Mesenchymal stem cell (in vitro differentiated cells and primary cell): ENCODE results near the gene MMS22L.

Experiments
- DNase-seq: peaks from one replicate; pipeline ENCODE4 v3.0.0-alpha.2; 2013
- H2AFZ ChIP-seq: one replicate; pipeline ENCODE4 v1.6.1; 2013; ENCODE audit warnings: low read depth, mild to moderate bottlenecking, control low read depth, inconsistent platforms, low read length, moderate library complexity
- H2AK5ac ChIP-seq: 2 replicates; pipeline ENCODE4 v1.6.1; 2013; ENCODE audit warnings: low read length, moderate library complexity, mild to moderate bottlenecking, inconsistent platforms; ENCODE audit not compliant: severe bottlenecking
- H2BK120ac ChIP-seq: one replicate; pipeline ENCODE4 v1.6.1; 2013; ENCODE audit warnings: low read depth, mild to moderate bottlenecking, inconsistent platforms, low read length, moderate library complexity
- H2BK12ac ChIP-seq, 2 experiments: one replicate each; pipeline ENCODE4 v1.6.1; 2013; ENCODE audit warnings: inconsistent platforms in 2 of 2, low read length in 2 of 2, mild to moderate bottlenecking in 2 of 2, moderate library complexity in 2 of 2, control low read depth in 1 of 2
- H2BK15ac ChIP-seq: one replicate; pipeline ENCODE4 v1.6.1; 2013; ENCODE audit warnings: mild to moderate bottlenecking, low read depth, inconsistent platforms; ENCODE audit not compliant: poor library complexity, severe bottlenecking
- H2BK5ac ChIP-seq: 2 replicates; pipeline ENCODE4 v1.6.1; 2013; ENCODE audit warnings: low read depth, mild to moderate bottlenecking, low read length, control low read depth, inconsistent platforms; ENCODE audit not compliant: poor library complexity, severe bottlenecking
- H3K14ac ChIP-seq, 2 experiments: one replicate each; pipeline ENCODE4 v1.6.1; 2013; ENCODE audit warnings: inconsistent platforms in 2 of 2, low read length in 2 of 2, control low read depth in 1 of 2, mild to moderate bottlenecking in 1 of 2, moderate library complexity in 1 of 2
- H3K18ac ChIP-seq, 2 experiments: one replicate each; pipeline ENCODE4 v1.6.1; 2013; ENCODE audit warnings: inconsistent platforms in 2 of 2, low read length in 2 of 2, control low read depth in 1 of 2, low read depth in 1 of 2, mild to moderate bottlenecking in 1 of 2
- H3K23ac ChIP-seq, 2 experiments: one replicate each; pipeline ENCODE4 v1.6.1; 2013; ENCODE audit warnings: inconsistent platforms in 2 of 2, low read length in 2 of 2, mild to moderate bottlenecking in 2 of 2, moderate library complexity in 2 of 2, control low read depth in 1 of 2
- H3K27ac ChIP-seq: 2 replicates; pipeline ENCODE4 v1.5.1; 2013; ENCODE audit warnings: mild to moderate bottlenecking, moderate library complexity, low read length, control low read depth, inconsistent platforms; ENCODE audit not compliant: poor library complexity, severe bottlenecking
- H3K27me3 ChIP-seq, 2 experiments: 2 replicates each; pipeline versions ENCODE4 v1.6.1 to v1.7.0; 2013; ENCODE audit warnings: low read length in 2 of 2, mild to moderate bottlenecking in 2 of 2, moderate library complexity in 2 of 2, control low read depth in 1 of 2, inconsistent platforms in 1 of 2; ENCODE audit not compliant: control insufficient read depth in 1 of 2, insufficient read depth in 1 of 2
- H3K36me3 ChIP-seq, 2 experiments: 2 replicates each; pipeline versions ENCODE4 v1.6.1 to v1.7.0; 2013; ENCODE audit warnings: low read length in 2 of 2, control low read depth in 1 of 2, inconsistent platforms in 1 of 2, low read depth in 1 of 2, mild to moderate bottlenecking in 1 of 2; ENCODE audit not compliant: insufficient read depth in 2 of 2, control insufficient read depth in 1 of 2
- H3K4ac ChIP-seq, 2 experiments: one replicate each; pipeline ENCODE4 v1.6.1; 2013; ENCODE audit warnings: inconsistent platforms in 2 of 2, low read length in 2 of 2, mild to moderate bottlenecking in 2 of 2, moderate library complexity in 2 of 2, control low read depth in 1 of 2, low read depth in 1 of 2
- H3K4me1 ChIP-seq: 2 replicates; pipeline ENCODE4 v1.6.1; 2013; ENCODE audit warnings: low read depth, low read length, control low read depth; ENCODE audit not compliant: control insufficient read depth, insufficient read depth
- H3K4me2 ChIP-seq: 2 replicates; pipeline ENCODE4 v1.6.1; 2013; ENCODE audit warnings: low read length, mild to moderate bottlenecking, inconsistent platforms; ENCODE audit not compliant: poor library complexity, severe bottlenecking
- H3K4me3 ChIP-seq, 2 experiments: 2 replicates each; pipeline versions ENCODE4 v1.5.1 to v1.7.0; 2013; ENCODE audit warnings: low read length in 2 of 2, mild to moderate bottlenecking in 2 of 2, control low read depth in 1 of 2, low read depth in 1 of 2; ENCODE audit not compliant: insufficient read depth in 1 of 2
- H3K79me1 ChIP-seq: replicated peaks from 2 replicates; pipeline ENCODE4 v1.6.1; 2013; ENCODE audit warnings: mild to moderate bottlenecking, control low read depth, low read length, inconsistent platforms; ENCODE audit not compliant: poor library complexity, severe bottlenecking
- H3K9ac ChIP-seq: 2 replicates; pipeline ENCODE4 v1.7.0; 2013; ENCODE audit warnings: mild to moderate bottlenecking, low read length, moderate library complexity
- H3K9me3 ChIP-seq: 2 replicates; pipeline ENCODE4 v1.7.0; 2013; ENCODE audit warnings: mild to moderate bottlenecking, low read length; ENCODE audit not compliant: control insufficient read depth
- H4K8ac ChIP-seq: one replicate; pipeline ENCODE4 v1.6.1; 2013; ENCODE audit warnings: inconsistent platforms, mild to moderate bottlenecking, low read length, moderate library complexity
- H4K91ac ChIP-seq: one replicate; pipeline ENCODE4 v1.6.1; 2013; ENCODE audit warnings: mild to moderate bottlenecking, low read length, inconsistent platforms
- WGBS: methylation state at CpG from one replicate; pipeline ENCODE4 v1.1.7; 2013; ENCODE audit warnings: mixed read lengths; 5-methylcytosine and 5-hydroxymethylcytosine counted together

The MMS22L gene

DNA sequence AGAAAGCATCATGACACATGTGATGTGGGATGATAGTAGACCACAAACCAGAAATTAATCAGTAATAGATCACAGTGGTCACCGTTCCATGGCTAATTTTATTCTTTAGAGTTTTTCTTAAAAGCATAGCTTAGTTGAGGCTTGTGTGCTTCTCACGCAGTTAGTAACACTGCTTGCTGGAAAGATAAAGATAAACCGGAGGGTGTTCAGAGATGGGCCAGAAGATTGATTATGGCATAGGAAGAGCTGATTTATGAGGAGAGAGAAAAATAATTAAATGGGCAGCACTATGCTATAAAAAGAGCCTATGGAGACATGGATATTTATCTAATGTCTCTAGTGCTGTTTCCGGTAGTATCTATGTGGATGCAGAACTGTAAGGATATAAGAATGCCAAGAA is 173.6 kb downstream of the MMS22L start:
- H3K36me3 ChIP-seq: no peaks in the 10 kb centered on the region

DNA sequence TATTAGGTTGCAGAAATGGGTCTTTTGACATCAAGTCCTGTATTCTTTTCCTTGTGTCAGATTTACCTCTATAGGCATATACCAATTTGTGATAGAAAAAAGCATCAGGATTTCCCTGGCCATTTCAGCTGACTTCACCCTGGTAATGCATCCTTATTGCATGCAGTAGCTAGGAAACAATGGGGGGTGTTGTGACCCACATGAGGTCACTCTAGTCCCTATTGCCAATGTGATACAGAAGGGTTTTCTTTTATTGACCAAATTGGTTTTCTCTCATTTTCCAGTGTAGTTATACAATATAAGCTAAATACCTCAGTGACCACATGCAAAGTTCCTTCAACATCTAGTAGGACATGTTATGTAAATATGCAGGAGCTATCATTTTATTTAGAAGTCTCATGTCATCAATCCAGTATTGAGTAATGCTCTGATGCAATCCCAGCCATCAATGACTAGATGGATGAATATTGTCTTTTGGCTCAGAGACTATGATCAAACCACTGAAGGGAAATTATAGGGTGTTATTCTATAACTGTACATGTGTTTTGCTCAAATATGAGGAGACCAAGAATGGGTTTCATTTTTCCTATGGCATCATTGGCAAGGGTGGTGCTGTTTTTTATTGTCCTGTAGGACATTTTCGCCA is 180.7 kb downstream of the MMS22L start:
- H3K18ac ChIP-seq: no peak overlapping the region
- no peak for DNase-seq
- WGBS: 100% methylated on average over 1 of the region's 1 CpG
- no peak overlapping the region for H3K23ac ChIP-seq
- H2BK12ac ChIP-seq: no peak overlapping the region
- no peak overlapping the region for H3K4ac ChIP-seq
- H2AFZ ChIP-seq: no peak overlapping the region
- H2BK15ac ChIP-seq: no peak overlapping the region
- H4K8ac ChIP-seq: no peak overlapping the region
- no peak overlapping the region for H3K4me3 ChIP-seq
- H3K27ac ChIP-seq: no peak overlapping the region
- H3K9ac ChIP-seq: no peak overlapping the region
- H3K79me1 ChIP-seq: no peaks in the 10 kb centered on the region
- no peaks in the 10 kb centered on the region for H3K36me3 ChIP-seq
- H3K14ac ChIP-seq: no peak overlapping the region
- no peaks in the 10 kb centered on the region for H3K4me1 ChIP-seq
- H3K9me3 ChIP-seq: no peaks in the 10 kb centered on the region
- H2BK5ac ChIP-seq: no peak overlapping the region
- H2BK120ac ChIP-seq: no peak overlapping the region
- H4K91ac ChIP-seq: no peak overlapping the region
- H3K27me3 ChIP-seq: no peaks in the 10 kb centered on the region
- H3K4me2 ChIP-seq: no peak overlapping the region
- H2AK5ac ChIP-seq: no peak overlapping the region

More for the DNA sequence above, 173.6 kb downstream of the MMS22L start:
- DNase-seq: no peak
- H2AK5ac ChIP-seq: no peak overlapping the region
- no peak overlapping the region for H3K14ac ChIP-seq
- H3K79me1 ChIP-seq: no peaks in the 10 kb centered on the region
- H3K27me3 ChIP-seq: no peaks in the 10 kb centered on the region
- H3K23ac ChIP-seq: no peak overlapping the region
- H2BK5ac ChIP-seq: no peak overlapping the region
- no peak overlapping the region for H3K4me2 ChIP-seq
- WGBS: 92% methylated on average over 4 of the region's 4 CpGs
- no peak overlapping the region for H2BK120ac ChIP-seq
- H2AFZ ChIP-seq: no peak overlapping the region
- H4K8ac ChIP-seq: no peak overlapping the region
- H3K27ac ChIP-seq: no peak overlapping the region
- H3K4me3 ChIP-seq: no peak overlapping the region
- H3K18ac ChIP-seq: no peak overlapping the region
- H2BK12ac ChIP-seq: no peak overlapping the region
- H3K9me3 ChIP-seq: no peaks in the 10 kb centered on the region
- H3K4ac ChIP-seq: no peak overlapping the region
- H3K9ac ChIP-seq: no peak overlapping the region
- H3K4me1 ChIP-seq: no peaks in the 10 kb centered on the region
- no peak overlapping the region for H4K91ac ChIP-seq
- H2BK15ac ChIP-seq: no peak overlapping the region

DNA sequence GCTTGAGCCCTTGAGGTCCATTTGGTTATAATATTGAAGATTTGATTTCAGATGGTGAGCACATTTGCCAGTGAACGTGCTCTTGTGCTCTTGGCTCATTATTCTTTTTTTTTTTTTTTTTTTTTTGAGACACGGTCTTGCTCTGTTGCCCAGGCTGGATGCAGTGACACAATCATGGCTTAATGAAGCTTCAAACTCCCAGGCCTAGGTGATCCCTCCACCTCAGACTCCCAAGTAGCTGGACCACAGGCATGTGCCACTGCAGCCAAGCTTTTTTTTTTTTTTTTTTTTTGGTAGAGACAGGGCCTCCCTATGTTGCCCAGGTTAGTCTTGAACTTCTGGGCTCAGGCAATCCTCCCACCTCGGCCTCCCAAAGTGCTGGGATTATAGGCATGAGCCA is 182.3 kb downstream of the MMS22L start:
- 65% methylated on average over 3 of the region's 3 CpGs for WGBS
- no peak overlapping the region for H2BK5ac ChIP-seq
- no peak overlapping the region for H3K4me2 ChIP-seq
- no peaks in the 10 kb centered on the region for H3K27me3 ChIP-seq
- H4K91ac ChIP-seq: no peak overlapping the region
- H3K36me3 ChIP-seq: no peaks in the 10 kb centered on the region
- H2AK5ac ChIP-seq: no peak overlapping the region
- no peak overlapping the region for H3K18ac ChIP-seq
- H3K4me1 ChIP-seq: no peaks in the 10 kb centered on the region
- H3K9ac ChIP-seq: no peak overlapping the region
- no peak for DNase-seq
- H3K27ac ChIP-seq: no peak overlapping the region
- no peak overlapping the region for H2BK15ac ChIP-seq
- no peaks in the 10 kb centered on the region for H3K79me1 ChIP-seq
- no peak overlapping the region for H4K8ac ChIP-seq
- no peak overlapping the region for H3K14ac ChIP-seq
- no peak overlapping the region for H2BK12ac ChIP-seq
- no peak overlapping the region for H3K4me3 ChIP-seq
- no peak overlapping the region for H2AFZ ChIP-seq
- H2BK120ac ChIP-seq: no peak overlapping the region
- H3K4ac ChIP-seq: no peak overlapping the region
- no peak overlapping the region for H3K23ac ChIP-seq
- no peaks in the 10 kb centered on the region for H3K9me3 ChIP-seq

DNA sequence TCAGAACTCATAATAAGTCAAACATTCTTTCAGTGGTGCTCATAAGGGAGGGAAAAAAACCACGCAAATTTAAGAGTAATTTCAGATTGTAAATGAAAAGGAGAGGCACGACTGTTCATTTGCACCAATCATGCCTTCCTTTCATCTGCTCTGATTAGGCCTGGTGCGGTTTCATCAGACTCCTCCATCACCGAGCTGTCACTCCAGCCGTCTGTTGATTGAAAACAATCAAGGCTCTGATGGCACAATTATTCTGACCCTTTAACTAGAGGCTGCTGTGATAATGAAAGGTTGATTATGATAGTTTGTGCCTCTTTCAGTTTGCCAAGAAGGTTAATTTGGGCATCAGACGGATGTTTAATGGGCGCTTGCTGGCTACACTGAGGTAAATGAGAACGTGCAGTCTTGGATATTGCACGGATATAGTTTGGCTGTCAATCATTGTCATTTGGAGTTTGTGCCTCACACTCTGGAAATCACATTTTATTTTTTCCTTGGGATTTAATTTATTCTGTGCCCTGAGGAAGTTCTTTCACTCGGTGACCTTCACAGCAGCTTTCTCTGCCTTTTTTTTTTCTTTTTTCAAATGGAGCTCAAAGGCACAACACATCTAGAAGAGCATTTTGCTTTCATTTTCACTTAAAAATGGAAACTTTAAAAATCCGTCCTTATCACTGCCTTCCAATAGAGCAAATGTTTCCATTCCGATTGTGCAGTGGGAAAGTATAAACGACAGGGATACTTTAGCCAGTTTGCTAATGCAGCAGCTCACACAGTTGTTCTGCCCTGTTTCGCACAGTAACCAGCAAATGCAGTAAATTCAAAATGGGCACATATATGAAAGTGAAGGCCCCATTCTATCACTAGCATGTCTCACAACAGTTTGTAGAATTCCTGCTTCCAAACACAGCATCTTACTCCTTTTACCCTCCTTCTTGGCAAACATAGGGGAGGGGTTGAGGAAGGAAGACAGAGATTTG is 185.7 kb downstream of the MMS22L start:
- H2BK15ac ChIP-seq: no peak overlapping the region
- H3K27me3 ChIP-seq: no peaks in the 10 kb centered on the region
- no peak overlapping the region for H2BK5ac ChIP-seq
- no peak overlapping the region for H2AFZ ChIP-seq
- H2BK120ac ChIP-seq: no peak overlapping the region
- no peak overlapping the region for H2BK12ac ChIP-seq
- H3K14ac ChIP-seq: no peak overlapping the region
- H3K18ac ChIP-seq: no peak overlapping the region
- H3K4me3 ChIP-seq: peak overlapping the region in 1 of 2 experiments; percentile 54
- H3K27ac ChIP-seq: no peak overlapping the region
- H3K4me1 ChIP-seq: no peaks in the 10 kb centered on the region
- H3K23ac ChIP-seq: no peak overlapping the region
- H3K9me3 ChIP-seq: no peaks in the 10 kb centered on the region
- no peak overlapping the region for H3K4ac ChIP-seq
- no peak overlapping the region for H2AK5ac ChIP-seq
- H3K79me1 ChIP-seq: no peaks in the 10 kb centered on the region
- H3K9ac ChIP-seq: peak overlapping the region; percentile 38
- peak; percentile 2 for DNase-seq
- H4K8ac ChIP-seq: no peak overlapping the region
- WGBS: 96% methylated on average over 14 of the region's 14 CpGs
- no peak overlapping the region for H4K91ac ChIP-seq
- H3K36me3 ChIP-seq: no peaks in the 10 kb centered on the region
- H3K4me2 ChIP-seq: no peak overlapping the region
